Activated T-cell treated with anti-CD3 and anti-CD28 coated beads, Interleukin-2, amount 50 U/mL, for 1 hour (primary cell): ENCODE measurements around the gene NMRK2.
"Not testable (repeated sequence)": the region's sequence is repeated elsewhere in the genome, so short reads cannot be mapped to it uniquely, and the experiment has no call there.

Experiments
- DNase-seq: peaks from one replicate; pipeline ENCODE4 v3.0.0-alpha.2; 2020

The NMRK2 gene

GRCh38 chr19:3966051-3967017 is 33.5 kb downstream of the NMRK2 start:
- DNase-seq = no peak

- DNase-seq = not testable (repeated sequence)
Observed at GRCh38 chr19:3967983-3968382, 35.1 kb downstream of the NMRK2 start.

GRCh38 chr19:3968556-3969434 is 35.9 kb downstream of the NMRK2 start:
- no peak for DNase-seq

- DNase-seq = no peak
Observed at GRCh38 chr19:3969435-3970312, 36.8 kb downstream of the NMRK2 start.

GRCh38 chr19:3970313-3970807 is 37.5 kb downstream of the NMRK2 start:
- no peak for DNase-seq

- peak; percentile 91 for DNase-seq
Observed at GRCh38 chr19:3970808-3971598, 38.1 kb downstream of the NMRK2 start, which contains the start of gene DAPK3. Gene DAPK3, minus strand, starts transcription at chr19:3971099. Its CDS starts 1,364 bp downstream, at chr19:3969735.

- DNase-seq = peak; percentile 23
Observed at GRCh38 chr19:3975144-3975543, 42.3 kb downstream of the NMRK2 start.

GRCh38 chr19:3975637-3976087 is 42.8 kb downstream of the NMRK2 start:
- DNase-seq = peak; percentile 30

GRCh38 chr19:3976495-3977241 is 43.8 kb downstream of the NMRK2 start:
- peak; percentile 27 for DNase-seq

GRCh38 chr19:3977242-3978143 is 44.6 kb downstream of the NMRK2 start:
- peak; percentile 27 for DNase-seq

GRCh38 chr19:3978145-3978544 is 45.3 kb downstream of the NMRK2 start:
- DNase-seq = no peak

GRCh38 chr19:3979289-3979673 is 46.4 kb downstream of the NMRK2 start:
- peak; percentile 24 for DNase-seq

GRCh38 chr19:3979674-3980352 is 46.9 kb downstream of the NMRK2 start:
- DNase-seq = peak; percentile 29

GRCh38 chr19:3980353-3981251 is 47.7 kb downstream of the NMRK2 start:
- DNase-seq = no peak

GRCh38 chr19:3981373-3981735 is 48.5 kb downstream of the NMRK2 start:
- no peak for DNase-seq

- DNase-seq = peak; percentile 23
Observed at GRCh38 chr19:3981736-3982681, 49.1 kb downstream of the NMRK2 start.
